Fibroblast of lung (primary cell): ENCODE results near the gene RPS6KA2. TPM values are rescaled to one million over a fixed set of nuclear protein-coding genes. Genes with fewer than 3 reads are reported as not detected.

Experiments
- DNase-seq, 2 donors: peaks; one replicate each; pipeline versions ENCODE4 v3.0.0 to v3.0.0-alpha.2; 2010; ENCODE audit warnings: low read depth in 2 of 2
- H2AFZ ChIP-seq: 2 replicates; pipeline ENCODE4 v1.5.1; 2012; ENCODE audit warnings: low read length, control low read depth, inconsistent platforms
- H3K27ac ChIP-seq: 2 replicates; pipeline ENCODE4 v1.5.1; 2011; ENCODE audit warnings: low read length, control low read depth; ENCODE audit not compliant: insufficient read depth
- H3K27me3 ChIP-seq: 2 replicates; pipeline ENCODE4 v1.5.1; 2011; ENCODE audit warnings: mild to moderate bottlenecking, low read length; ENCODE audit not compliant: control insufficient read depth, insufficient read depth
- H3K36me3 ChIP-seq: 2 replicates; pipeline ENCODE4 v1.5.1; 2011; ENCODE audit warnings: low read length; ENCODE audit not compliant: control insufficient read depth, insufficient read depth
- H3K4me1 ChIP-seq: 2 replicates; pipeline ENCODE4 v1.5.1; 2011; ENCODE audit warnings: low read length; ENCODE audit not compliant: control insufficient read depth, insufficient read depth; ENCODE audit errors: extremely low read depth
- H3K4me2 ChIP-seq: 2 replicates; pipeline ENCODE4 v1.5.1; 2011; ENCODE audit warnings: low read length, control low read depth; ENCODE audit not compliant: insufficient read depth; ENCODE audit errors: extremely low read depth
- H3K4me3 ChIP-seq, 4 experiments: fragments of 200-600 bp in 1 of 4; sonication (generic) in 1 of 4; replicated peaks in 1 of 4; 2 replicates each; pipeline ENCODE4 v1.5.1; 2011 to 2016; ENCODE audit warnings: low read length in 4 of 4, low read depth in 3 of 4, mild to moderate bottlenecking in 3 of 4, control low read depth in 2 of 4, inconsistent platforms in 1 of 4, mixed read lengths in 1 of 4; ENCODE audit not compliant: insufficient read depth in 1 of 4; ENCODE audit errors: control extremely low read depth in 1 of 4
- H3K79me2 ChIP-seq: 2 replicates; pipeline ENCODE4 v1.5.1; 2012; ENCODE audit warnings: mild to moderate bottlenecking, low read length, inconsistent platforms; ENCODE audit not compliant: control insufficient read depth, insufficient read depth
- H3K9ac ChIP-seq: 2 replicates; pipeline ENCODE4 v1.5.1; 2011; ENCODE audit warnings: mild to moderate bottlenecking, low read length, control low read depth; ENCODE audit not compliant: insufficient read depth
- H3K9me3 ChIP-seq: 2 replicates; pipeline ENCODE4 v1.5.1; 2012; ENCODE audit warnings: low read depth, low read length; ENCODE audit not compliant: control insufficient read depth, insufficient read depth
- H4K20me1 ChIP-seq: 2 replicates; pipeline ENCODE4 v1.5.1; 2011; ENCODE audit warnings: low read length; ENCODE audit not compliant: control insufficient read depth, insufficient read depth; ENCODE audit errors: extremely low read depth
- EZH2 ChIP-seq: IDR thresholded peaks from 2 replicates; pipeline ENCODE4 v1.5.1; 2012; ENCODE audit warnings: low read length, control low read depth, mild to moderate bottlenecking; ENCODE audit errors: missing control alignments
- polyA plus RNA-seq, 2 donors: library from polyadenylated mRNA; depleted of rRNA in 1 of 2; stranded (reverse) in 1 of 2; unstranded in 1 of 2; fragments of >200 nt; gene quantifications; 2 replicates each; pipeline ENCODE4 v1.2.1, GENCODE V29; 2011 to 2012; ENCODE audit warnings: missing spikeins in 1 of 2
- total RNA-seq: library from RNA; depleted of rRNA; stranded (reverse); fragments of >200 nt; gene quantifications from 2 replicates; pipeline ENCODE4 v1.2.1, GENCODE V29; 2014
- TF ChIP-seq, protein P1 (sequence below), 2 donors: IDR thresholded peaks in 1 of 2; conservative IDR thresholded peaks in 1 of 2; 1 replicate in 1 of 2; 2 replicates in 1 of 2; pipeline ENCODE4 v1.5.1; 2011 to 2012; ENCODE audit warnings: low read length in 2 of 2, control low read depth in 1 of 2, inconsistent platforms in 1 of 2, low read depth in 1 of 2, mild to moderate bottlenecking in 1 of 2

Gene RPS6KA2
- total and polyA plus RNA-seq, 2 donors (not counting 1 experiment from before 2014, with no cell fraction given) = 66.8 to 116 TPM

DNA sequence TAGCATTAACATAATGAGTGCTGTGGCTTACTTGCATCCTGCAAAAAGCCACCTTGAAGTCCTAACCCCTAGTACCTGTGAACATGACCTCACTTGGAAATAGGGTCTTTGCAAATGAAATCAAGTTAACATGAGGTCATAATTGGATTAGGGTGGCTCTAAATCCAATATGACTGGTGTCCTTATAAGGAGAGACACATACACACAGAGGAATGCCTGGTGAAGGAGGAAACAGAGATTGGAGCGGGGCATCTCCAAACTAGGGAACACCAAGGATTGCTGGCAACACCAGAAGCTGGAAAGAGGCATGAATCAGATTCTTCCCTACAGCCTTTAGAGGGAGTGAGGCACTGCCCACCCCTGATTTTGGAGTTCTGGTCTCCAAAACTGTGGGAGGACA is 17.6 kb upstream of the RPS6KA2 start:
- H3K9ac ChIP-seq = no peak overlapping the region
- H3K27me3 ChIP-seq = no peaks in the 10 kb centered on the region
- H3K4me1 ChIP-seq = no peaks in the 10 kb centered on the region
- no peak overlapping the region for H3K27ac ChIP-seq
- H3K4me2 ChIP-seq = no peak overlapping the region
- H4K20me1 ChIP-seq = no peaks in the 10 kb centered on the region
- no peaks in the 10 kb centered on the region for H3K79me2 ChIP-seq
- H3K9me3 ChIP-seq = no peaks in the 10 kb centered on the region
- H3K4me3 ChIP-seq = no peak overlapping the region
- DNase-seq = no peak
- TF ChIP-seq, protein P1, sequence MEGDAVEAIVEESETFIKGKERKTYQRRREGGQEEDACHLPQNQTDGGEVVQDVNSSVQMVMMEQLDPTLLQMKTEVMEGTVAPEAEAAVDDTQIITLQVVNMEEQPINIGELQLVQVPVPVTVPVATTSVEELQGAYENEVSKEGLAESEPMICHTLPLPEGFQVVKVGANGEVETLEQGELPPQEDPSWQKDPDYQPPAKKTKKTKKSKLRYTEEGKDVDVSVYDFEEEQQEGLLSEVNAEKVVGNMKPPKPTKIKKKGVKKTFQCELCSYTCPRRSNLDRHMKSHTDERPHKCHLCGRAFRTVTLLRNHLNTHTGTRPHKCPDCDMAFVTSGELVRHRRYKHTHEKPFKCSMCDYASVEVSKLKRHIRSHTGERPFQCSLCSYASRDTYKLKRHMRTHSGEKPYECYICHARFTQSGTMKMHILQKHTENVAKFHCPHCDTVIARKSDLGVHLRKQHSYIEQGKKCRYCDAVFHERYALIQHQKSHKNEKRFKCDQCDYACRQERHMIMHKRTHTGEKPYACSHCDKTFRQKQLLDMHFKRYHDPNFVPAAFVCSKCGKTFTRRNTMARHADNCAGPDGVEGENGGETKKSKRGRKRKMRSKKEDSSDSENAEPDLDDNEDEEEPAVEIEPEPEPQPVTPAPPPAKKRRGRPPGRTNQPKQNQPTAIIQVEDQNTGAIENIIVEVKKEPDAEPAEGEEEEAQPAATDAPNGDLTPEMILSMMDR (conservative IDR thresholded peaks at IDR 0.05 in 1 of 2, IDR thresholded peaks at IDR 0.05 in 1 of 2; ENCODE audit: low read depth in 1 of 2, low read length in 2 of 2) = no peak
- no peak for TF ChIP-seq EZH2
- no peak overlapping the region for H2AFZ ChIP-seq
- no peaks in the 10 kb centered on the region for H3K36me3 ChIP-seq

DNA sequence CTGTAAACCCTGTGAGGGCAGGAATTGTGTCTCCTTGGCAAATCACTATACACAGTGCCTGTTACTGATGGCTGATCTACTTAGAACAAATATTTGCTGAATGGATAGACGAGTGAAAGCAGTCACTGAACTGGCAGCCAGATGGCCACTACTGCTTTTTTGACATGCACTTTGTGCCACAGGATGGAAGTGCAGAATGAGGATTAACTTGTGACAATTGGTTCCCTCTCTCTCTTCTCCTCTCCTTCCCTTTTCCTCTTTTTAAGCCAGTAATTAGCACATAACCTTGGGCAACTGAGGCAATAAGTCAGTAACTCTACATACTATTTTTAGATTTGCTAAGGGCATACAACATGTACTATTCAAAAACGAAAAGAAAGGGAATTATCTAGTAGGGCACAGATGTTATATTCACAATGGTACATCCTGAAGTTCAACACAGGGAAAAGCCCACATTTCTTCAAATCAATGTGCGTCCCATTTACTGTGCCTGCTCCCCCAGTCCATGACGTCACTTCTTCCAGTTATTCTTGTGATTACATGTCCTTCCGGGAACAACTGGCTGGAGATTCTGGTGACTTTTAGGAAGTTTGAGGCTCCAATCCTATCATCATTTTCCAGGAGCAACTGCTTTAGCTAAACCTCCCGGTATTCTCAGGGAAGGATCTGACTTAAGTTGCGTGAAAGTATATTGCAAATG is 17.0 kb upstream of the RPS6KA2 start:
- H3K27me3 ChIP-seq = no peaks in the 10 kb centered on the region
- no peak for DNase-seq
- H3K36me3 ChIP-seq = no peaks in the 10 kb centered on the region
- TF ChIP-seq EZH2 = no peak
- TF ChIP-seq, protein P1 (conservative IDR thresholded peaks at IDR 0.05 in 1 of 2, IDR thresholded peaks at IDR 0.05 in 1 of 2; ENCODE audit: low read depth in 1 of 2, low read length in 2 of 2) = no peak
- H3K4me1 ChIP-seq = no peaks in the 10 kb centered on the region
- H3K9ac ChIP-seq = no peak overlapping the region
- no peaks in the 10 kb centered on the region for H3K9me3 ChIP-seq
- no peaks in the 10 kb centered on the region for H3K79me2 ChIP-seq
- H4K20me1 ChIP-seq = no peaks in the 10 kb centered on the region
- H3K27ac ChIP-seq = no peak overlapping the region
- no peak overlapping the region for H3K4me3 ChIP-seq
- H2AFZ ChIP-seq = no peak overlapping the region
- H3K4me2 ChIP-seq = no peak overlapping the region

DNA sequence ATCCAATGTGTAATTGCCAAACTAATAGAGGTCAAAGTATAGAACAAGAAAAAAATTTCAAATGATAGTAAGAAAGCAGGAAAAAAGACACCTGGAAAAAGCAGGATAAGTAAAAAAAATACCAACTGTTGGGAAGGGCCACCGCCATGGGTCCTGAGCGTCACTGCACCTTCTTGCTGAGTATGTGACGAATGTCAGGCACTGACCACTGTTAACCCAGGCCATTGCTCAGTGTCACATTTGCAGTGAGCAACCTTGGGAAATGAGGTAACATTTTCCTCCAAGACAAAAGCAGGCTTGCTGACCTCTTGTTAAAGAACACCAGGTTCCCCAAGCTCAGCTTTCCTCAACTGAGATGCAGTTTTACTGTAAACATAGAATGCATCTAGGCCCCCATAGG is 15.6 kb upstream of the RPS6KA2 start:
- Histone ChIP-seq H3K9ac (no peak overlapping the region), H4K20me1 (no peaks in the 10 kb centered on the region), H2AFZ (no peak overlapping the region), H3K9me3 (no peaks in the 10 kb centered on the region), H3K27ac (no peak overlapping the region), H3K36me3 (no peaks in the 10 kb centered on the region), H3K4me2 (no peak overlapping the region), H3K4me1 (no peaks in the 10 kb centered on the region), H3K27me3 (no peaks in the 10 kb centered on the region), H3K4me3 (no peak overlapping the region), H3K79me2 (no peaks in the 10 kb centered on the region)
- TF ChIP-seq, protein P1 (conservative IDR thresholded peaks at IDR 0.05 in 1 of 2, IDR thresholded peaks at IDR 0.05 in 1 of 2; ENCODE audit: low read depth in 1 of 2, low read length in 2 of 2) = no peak
- no peak for TF ChIP-seq EZH2
- DNase-seq = no peak
